Skin of body (tissue), 2 donors: ENCODE measurements around the gene CHAMP1. TPM values are rescaled to one million over a fixed set of nuclear protein-coding genes. Genes with fewer than 3 reads are reported as not detected.
A peak's percentile ranks its signal among the peaks of the same experiment; 100 is the strongest.

Source experiments
- DNase-seq: peaks from one replicate; lab custom pipeline; 2025; lab: John Stamatoyannopoulos, UW
- total RNA-seq: library from RNA; depleted of rRNA; stranded (reverse); fragments of >200 nt; gene quantifications from one replicate; pipeline ENCODE4 v1.2.3, GENCODE V29; 2014

The CHAMP1 gene
- total RNA-seq, 1 donor from 2014 or later = 7.7 TPM

DNA sequence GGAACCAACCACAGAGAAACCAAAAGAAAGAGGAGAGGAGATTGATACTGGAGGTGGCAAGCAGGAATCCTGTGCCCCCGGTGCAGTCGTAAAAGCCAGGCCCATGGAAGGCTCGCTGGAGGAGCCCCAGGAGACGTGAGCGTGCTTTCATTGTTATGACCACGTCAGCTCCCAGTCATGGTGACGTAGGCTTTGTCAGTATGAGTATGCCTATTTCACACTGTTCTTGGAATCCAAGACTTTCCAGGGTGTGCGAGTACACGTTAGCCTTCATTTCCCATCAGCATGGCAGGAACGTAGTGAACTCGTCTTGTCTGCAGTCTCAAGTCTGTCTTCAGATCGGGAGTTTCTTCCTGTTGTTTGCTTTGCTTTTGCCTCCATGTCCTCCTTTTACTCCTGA, 15.4 kb upstream of the CHAMP1 start:
- no peak for DNase-seq

GRCh38 chr13:114299604-114300305, 14.5 kb upstream of the CHAMP1 start:
- no peak for DNase-seq

- no peak for DNase-seq
These were observed 10.5 kb upstream of the CHAMP1 start for GRCh38 chr13:114303700-114304327.

- no peak for DNase-seq
These were observed 9.8 kb upstream of the CHAMP1 start for GRCh38 chr13:114304346-114305034.

GRCh38 chr13:114309086-114309485, 5.2 kb upstream of the CHAMP1 start:
- DNase-seq = no peak

GRCh38 chr13:114309806-114310410, 4.4 kb upstream of the CHAMP1 start:
- DNase-seq = no peak

DNA sequence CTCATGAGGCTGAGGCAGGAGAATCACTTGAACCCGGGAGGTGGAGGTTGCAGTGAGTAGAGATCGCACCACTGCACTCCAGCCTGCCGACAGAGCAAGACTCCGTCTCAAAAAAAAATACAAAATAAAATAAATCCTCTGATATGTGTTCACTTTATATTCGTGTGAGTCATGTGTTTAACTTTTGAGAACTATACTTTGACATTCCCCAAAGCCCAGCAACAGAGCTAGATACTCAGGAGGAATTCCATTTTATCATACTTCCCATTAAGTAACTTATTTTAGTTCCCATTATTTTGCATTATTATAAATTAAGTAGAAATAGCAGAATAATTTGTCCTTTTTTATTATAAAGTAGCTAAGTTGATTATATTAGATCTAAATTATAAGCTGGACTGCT, 3.3 kb upstream of the CHAMP1 start:
- no peak for DNase-seq

DNA sequence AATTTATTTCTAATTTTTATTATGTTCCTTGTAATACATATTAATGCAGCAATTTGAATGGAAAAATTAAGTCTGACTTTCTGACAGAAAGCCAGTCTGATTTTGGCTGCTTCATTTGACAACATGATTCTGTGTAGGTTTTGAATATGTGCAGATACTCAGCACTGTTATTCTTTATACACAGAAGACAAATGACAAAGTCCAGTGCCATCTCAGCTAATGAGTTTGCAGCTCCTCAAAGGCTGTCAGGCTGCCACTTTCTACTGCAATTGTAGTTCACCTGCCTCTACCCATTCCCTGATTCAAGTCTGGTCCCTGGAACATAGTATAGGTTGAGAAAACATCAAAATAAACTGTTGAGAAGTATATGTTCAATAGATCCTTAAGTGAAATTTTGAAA, 2.9 kb upstream of the CHAMP1 start:
- no peak for DNase-seq

DNA sequence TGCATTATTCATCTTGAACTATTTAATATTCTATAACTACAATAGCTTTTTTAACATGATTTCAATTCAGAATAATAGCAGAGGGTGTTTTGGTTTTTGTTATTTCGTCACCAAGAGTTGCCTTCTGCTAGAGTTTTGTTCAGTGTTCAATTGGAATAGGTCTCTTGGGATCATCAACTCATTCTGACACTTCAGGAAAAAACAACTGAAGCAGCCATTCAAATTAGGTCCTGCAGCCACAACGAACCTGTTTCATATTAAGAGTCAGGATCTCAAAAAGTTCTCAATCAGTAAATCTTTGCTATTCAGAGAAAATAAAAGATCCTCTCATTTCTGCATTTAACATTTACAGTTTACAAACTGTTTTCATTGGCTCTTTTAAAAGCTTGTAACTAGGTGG, 2.4 kb upstream of the CHAMP1 start:
- DNase-seq = peak; percentile 42

GRCh38 chr13:114313061-114313860, 1.0 kb upstream of the CHAMP1 start:
- DNase-seq = no peak

- peak; percentile 42 for DNase-seq
These were observed 927 bp downstream of the CHAMP1 start for GRCh38 chr13:114315074-114315785.

- no peak for DNase-seq
These were observed 4.3 kb downstream of the CHAMP1 start for GRCh38 chr13:114318624-114319023.

DNA sequence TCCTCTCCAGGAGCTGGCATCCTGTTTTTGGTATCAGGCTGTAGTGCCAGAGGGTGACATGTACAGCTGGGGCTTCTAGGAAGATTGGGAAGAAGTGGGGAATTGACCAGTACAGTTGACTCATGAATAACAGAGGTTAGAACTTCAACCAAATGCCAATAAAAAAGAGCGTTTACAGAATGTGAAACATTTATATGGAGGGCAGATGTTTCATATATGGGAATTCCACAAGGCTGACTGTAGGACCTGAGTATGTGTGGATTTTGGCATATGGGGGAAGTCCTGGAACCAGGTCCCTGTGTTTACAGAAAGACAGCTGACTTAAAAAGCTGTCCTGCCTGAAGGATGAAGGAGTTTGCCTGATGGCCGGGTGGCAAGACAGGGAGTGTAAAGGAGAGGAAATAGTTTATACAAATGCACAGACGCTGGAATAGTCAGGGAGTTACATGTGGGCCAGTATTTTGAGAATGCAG, 5.2 kb downstream of the CHAMP1 start:
- no peak for DNase-seq

- no peak for DNase-seq
These were observed 5.8 kb downstream of the CHAMP1 start for GRCh38 chr13:114320065-114320464.

GRCh38 chr13:114321256-114321655, 7.0 kb downstream of the CHAMP1 start:
- DNase-seq = no peak

DNA sequence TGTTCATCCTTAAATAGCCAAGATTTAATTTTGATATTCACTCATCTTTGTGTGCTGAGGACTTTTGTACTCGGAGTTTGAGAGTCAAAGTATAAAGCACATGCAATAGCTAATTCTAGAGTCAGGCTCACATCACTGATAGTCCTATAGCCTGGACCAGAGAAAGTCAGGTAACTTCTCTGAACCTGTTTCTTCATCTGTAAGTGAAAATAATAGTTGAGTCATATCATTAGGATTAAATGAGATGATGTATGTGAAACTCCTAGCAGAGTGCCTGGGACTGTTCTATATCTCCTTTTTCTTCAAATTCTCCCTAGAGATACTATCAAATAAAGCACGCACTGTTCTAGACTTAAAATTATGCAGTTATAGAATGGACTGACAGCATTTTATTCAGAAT, 9.0 kb downstream of the CHAMP1 start:
- no peak for DNase-seq

GRCh38 chr13:114324334-114324733, 10.0 kb downstream of the CHAMP1 start:
- no peak for DNase-seq

GRCh38 chr13:114325729-114326128, 11.4 kb downstream of the CHAMP1 start:
- no peak for DNase-seq

DNA sequence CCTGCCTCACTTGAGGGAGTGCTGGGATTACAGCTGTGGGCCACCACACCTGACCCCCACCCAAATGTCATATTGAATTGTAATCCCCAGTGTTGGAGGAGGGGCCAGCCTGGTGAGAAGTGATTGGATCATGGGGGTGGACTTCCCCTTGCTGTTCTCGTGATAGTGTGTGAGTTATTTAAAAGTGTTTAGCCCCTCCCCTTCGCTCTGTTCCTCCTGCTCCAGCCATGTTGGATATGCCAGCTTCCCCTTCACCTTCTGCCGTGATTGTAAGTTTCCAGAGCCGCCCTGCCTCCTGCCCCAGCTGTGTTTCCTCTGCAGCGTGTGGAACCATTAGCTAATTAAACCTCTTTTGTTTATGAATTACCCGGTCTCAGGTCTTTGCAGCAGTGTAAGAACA, 13.7 kb downstream of the CHAMP1 start:
- DNase-seq = no peak

- DNase-seq = no peak
These were observed 14.3 kb downstream of the CHAMP1 start for GRCh38 chr13:114328595-114328994.

- DNase-seq = no peak
These were observed 15.8 kb downstream of the CHAMP1 start for GRCh38 chr13:114330086-114330485.
